GM19240 (cell line): ENCODE data around the gene ACTR5.

Experiments used
- DNase-seq: peaks from one replicate; pipeline ENCODE4 v3.0.0; 2011; ENCODE audit warnings: low spot score; ENCODE audit not compliant: insufficient read length

Gene ACTR5

GRCh38 chr20:38728911-38729642, 19.2 kb upstream of the ACTR5 start:
- no peak for DNase-seq

GRCh38 chr20:38729767-38730166, 18.5 kb upstream of the ACTR5 start:
- no peak for DNase-seq

GRCh38 chr20:38730167-38730988, 17.9 kb upstream of the ACTR5 start:
- no peak for DNase-seq

- peak; percentile 70 for DNase-seq
Measured at GRCh38 chr20:38730989-38731737, 17.1 kb upstream of the ACTR5 start.

GRCh38 chr20:38731738-38732113, 16.5 kb upstream of the ACTR5 start:
- no peak for DNase-seq

GRCh38 chr20:38732981-38733380, 15.3 kb upstream of the ACTR5 start:
- no peak for DNase-seq

- DNase-seq: no peak
Measured at GRCh38 chr20:38735172-38735571, 13.1 kb upstream of the ACTR5 start.

GRCh38 chr20:38737887-38738286, 10.4 kb upstream of the ACTR5 start:
- DNase-seq: no peak

GRCh38 chr20:38745757-38746156, 2.5 kb upstream of the ACTR5 start:
- DNase-seq: no peak

GRCh38 chr20:38747495-38748096, 664 bp upstream of the ACTR5 start:
- DNase-seq: no peak

- DNase-seq: no peak
Measured at GRCh38 chr20:38748861-38749149, 545 bp downstream of the ACTR5 start.

- no peak for DNase-seq
Measured at GRCh38 chr20:38751360-38751976, 3.2 kb downstream of the ACTR5 start.

GRCh38 chr20:38752029-38752428, 3.8 kb downstream of the ACTR5 start:
- no peak for DNase-seq

GRCh38 chr20:38754924-38755323, 6.7 kb downstream of the ACTR5 start:
- no peak for DNase-seq

GRCh38 chr20:38755324-38755910, 7.2 kb downstream of the ACTR5 start:
- DNase-seq: no peak

- no peak for DNase-seq
Measured at GRCh38 chr20:38757145-38757775, 9.0 kb downstream of the ACTR5 start.

GRCh38 chr20:38759106-38759505, 10.8 kb downstream of the ACTR5 start:
- no peak for DNase-seq

- no peak for DNase-seq
Measured at GRCh38 chr20:38760978-38761377, 12.7 kb downstream of the ACTR5 start.

- no peak for DNase-seq
Measured at GRCh38 chr20:38762174-38762573, 13.9 kb downstream of the ACTR5 start.

GRCh38 chr20:38763616-38764015, 15.4 kb downstream of the ACTR5 start:
- DNase-seq: no peak
